GM19324 (cell line): ENCODE results near the gene KDM5B.

Experiments used
- ATAC-seq: cut with Tn5 transposase; IDR thresholded peaks from one replicate; pipeline ENCODE4 v1.9.1; 2021; ENCODE audit warnings: mild to moderate bottlenecking, moderate library complexity; ENCODE audit not compliant: unreplicated experiment, low FRiP score

The KDM5B gene

GRCh38 chr1:202815120-202815519 is 6.9 kb upstream of the KDM5B start:
- no peak for ATAC-seq

GRCh38 chr1:202812176-202813026 is 4.2 kb upstream of the KDM5B start:
- no peak for ATAC-seq

- ATAC-seq = peak; percentile 7
Observed at GRCh38 chr1:202811296-202812175, 3.3 kb upstream of the KDM5B start.

GRCh38 chr1:202810615-202811295 is 2.5 kb upstream of the KDM5B start, which contains the start of gene PCAT6:
TSS of gene PCAT6 (plus strand) at chr1:202810954.
- peak; percentile 77 for ATAC-seq

- no peak for ATAC-seq
Observed at GRCh38 chr1:202810193-202810614, 2.0 kb upstream of the KDM5B start.

GRCh38 chr1:202809597-202810159 is 1.5 kb upstream of the KDM5B start:
- ATAC-seq = no peak

GRCh38 chr1:202807451-202807925 is 733 bp downstream of the KDM5B start:
- no peak for ATAC-seq

- ATAC-seq = no peak
Observed at GRCh38 chr1:202806845-202807450, 1.3 kb downstream of the KDM5B start.

- ATAC-seq = no peak
Observed at GRCh38 chr1:202805886-202806844, 2.1 kb downstream of the KDM5B start.

GRCh38 chr1:202804126-202804525 is 4.1 kb downstream of the KDM5B start:
- ATAC-seq = no peak

- ATAC-seq = no peak
Observed at GRCh38 chr1:202802998-202803932, 5.0 kb downstream of the KDM5B start.

GRCh38 chr1:202802034-202802433 is 6.2 kb downstream of the KDM5B start:
- no peak for ATAC-seq

- no peak for ATAC-seq
Observed at GRCh38 chr1:202801175-202801574, 7.0 kb downstream of the KDM5B start.

GRCh38 chr1:202800742-202801141 is 7.5 kb downstream of the KDM5B start:
- no peak for ATAC-seq

GRCh38 chr1:202798792-202799331 is 9.4 kb downstream of the KDM5B start:
- ATAC-seq = no peak

- no peak for ATAC-seq
Observed at GRCh38 chr1:202798260-202798659, 10.0 kb downstream of the KDM5B start.

GRCh38 chr1:202796670-202797069 is 11.6 kb downstream of the KDM5B start:
- ATAC-seq = no peak
